ENCODE measurements around the gene LANCL3.

DNA sequence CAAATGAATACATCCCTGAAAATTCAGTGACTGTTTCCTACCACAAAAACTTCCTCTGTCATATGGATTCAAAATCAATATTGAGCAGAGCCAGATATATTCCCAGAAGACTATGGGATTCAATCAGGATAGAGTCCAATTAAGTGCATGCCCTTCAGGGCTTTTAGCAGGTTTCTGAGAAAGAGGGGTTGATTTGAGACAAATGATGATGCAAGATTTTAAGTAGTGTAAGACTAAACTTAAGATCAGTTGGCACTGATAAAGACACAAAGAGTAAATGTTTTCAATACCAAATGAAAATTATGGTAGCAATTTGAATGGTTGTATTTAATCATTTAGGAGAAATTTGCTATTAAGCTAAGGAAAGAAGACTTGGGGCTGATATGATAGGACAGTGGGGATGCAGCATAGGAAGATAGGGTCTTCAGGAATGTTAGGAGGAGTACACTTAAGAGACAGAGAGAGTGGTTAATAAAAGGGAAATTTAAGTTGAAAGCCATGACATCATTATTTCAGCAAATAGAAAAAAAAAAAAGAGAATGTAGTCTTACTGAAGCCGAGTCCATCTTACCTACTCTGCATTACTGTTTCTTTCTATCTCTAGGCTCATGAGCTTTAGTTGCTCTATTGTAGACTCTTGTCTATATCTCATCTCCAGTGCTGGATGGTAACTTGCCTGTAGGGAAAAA, 82.1 kb downstream of the LANCL3 start:
- TF ChIP-seq HOXA7 (CRISPR knock-in tag; IDR thresholded peaks at IDR 0.05) (no peak), CTCF (IDR thresholded peaks at IDR 0.05) (no peak), CEBPB (IDR thresholded peaks at IDR 0.05) (no peak), SREBF2 (IDR thresholded peaks at IDR 0.05) (no peak), KDM1A (IDR thresholded peaks at IDR 0.05; ENCODE audit: low read depth) (no peak), RFX5 (IDR thresholded peaks at IDR 0.05) (no peak), NFE2L2 (conservative IDR thresholded peaks at IDR 0.05; ENCODE audit: low read length) (no peak), RNF2 (IDR thresholded peaks at IDR 0.05; ENCODE audit: borderline replicate concordance, low read depth) (no peak), HEYL (CRISPR knock-in tag; IDR thresholded peaks at IDR 0.05) (no peak), CBX2 (IDR thresholded peaks at IDR 0.05; ENCODE audit: borderline replicate concordance, low read depth) (no peak), POLR2A (IDR thresholded peaks at IDR 0.05; ENCODE audit: low read length) (no peak)
- TF ChIP-seq, protein P1, sequence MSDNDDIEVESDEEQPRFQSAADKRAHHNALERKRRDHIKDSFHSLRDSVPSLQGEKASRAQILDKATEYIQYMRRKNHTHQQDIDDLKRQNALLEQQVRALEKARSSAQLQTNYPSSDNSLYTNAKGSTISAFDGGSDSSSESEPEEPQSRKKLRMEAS (IDR thresholded peaks at IDR 0.05): no peak
